T-helper 2 cell (primary cell): ENCODE results near the gene TSFM.

Experiments
- DNase-seq, 5 experiments: peaks; one replicate each; pipeline versions ENCODE4 v3.0.0 to v3.0.0-alpha.2; 2012 to 2022

The TSFM gene

GRCh38 chr12:57836442-57837375, 54.1 kb downstream of the TSFM start:
- peak in 2 of 5 experiments; percentile 39 to 62 for DNase-seq

DNA sequence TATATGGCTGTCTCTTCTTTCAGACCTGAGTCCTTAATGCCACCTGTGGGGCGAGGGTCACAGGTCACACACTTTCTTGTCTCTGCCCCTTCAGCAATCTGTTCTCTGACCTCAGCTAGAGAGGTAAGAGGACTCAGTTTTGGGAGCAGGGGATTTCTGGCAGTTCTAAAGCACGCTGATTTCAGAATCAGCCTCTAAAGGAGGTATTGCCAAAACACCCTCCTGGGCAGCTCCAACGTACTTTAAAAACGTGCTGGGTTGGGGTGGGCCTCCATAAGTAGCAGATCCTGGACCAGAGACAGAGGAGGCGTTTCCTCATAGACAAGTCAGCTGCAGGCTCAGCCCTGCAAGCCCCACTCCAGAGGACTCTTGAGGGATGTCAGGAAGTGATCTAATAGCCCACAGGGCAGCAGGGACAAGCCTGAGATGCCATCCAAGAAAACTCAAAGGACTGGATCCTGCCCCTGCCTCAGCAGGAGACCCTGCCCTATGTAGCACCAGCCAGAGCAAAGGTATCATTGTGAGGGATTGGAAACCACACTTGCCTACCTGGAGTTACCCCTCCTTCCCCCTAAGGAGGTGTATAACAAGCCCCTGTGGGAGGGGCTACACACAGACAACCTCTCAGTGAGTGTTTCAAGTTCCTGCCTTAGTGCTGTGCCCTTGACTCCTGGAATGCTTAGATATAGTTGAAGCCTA, 55.4 kb downstream of the TSFM start:
- peak in 2 of 5 experiments; percentile 17 to 18 for DNase-seq

- DNase-seq: peak in 1 of 5 experiments; percentile 82
These were observed 56.2 kb downstream of the TSFM start for GRCh38 chr12:57838594-57839302.

DNA sequence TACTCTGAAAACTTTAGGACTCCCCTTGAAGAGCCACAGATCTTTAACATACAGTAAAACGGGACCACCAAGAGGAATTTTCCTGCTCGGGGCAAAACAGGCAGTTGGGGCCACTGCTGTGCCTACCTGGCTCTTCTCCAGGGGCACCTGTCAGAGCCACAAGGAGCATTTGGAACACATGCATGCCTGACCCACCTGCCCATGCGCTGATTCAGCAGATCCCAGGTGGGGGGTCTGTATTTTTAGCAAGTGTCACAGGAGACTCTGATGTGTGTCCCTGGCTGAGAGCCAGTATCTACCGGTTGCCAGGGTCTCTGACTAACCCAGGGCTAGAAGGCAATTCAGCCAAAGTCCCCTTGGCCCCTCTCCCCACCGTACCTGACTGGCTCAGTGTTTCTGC, 57.4 kb downstream of the TSFM start:
- no peak for DNase-seq

GRCh38 chr12:57840726-57841125, 58.1 kb downstream of the TSFM start:
- DNase-seq: no peak

DNA sequence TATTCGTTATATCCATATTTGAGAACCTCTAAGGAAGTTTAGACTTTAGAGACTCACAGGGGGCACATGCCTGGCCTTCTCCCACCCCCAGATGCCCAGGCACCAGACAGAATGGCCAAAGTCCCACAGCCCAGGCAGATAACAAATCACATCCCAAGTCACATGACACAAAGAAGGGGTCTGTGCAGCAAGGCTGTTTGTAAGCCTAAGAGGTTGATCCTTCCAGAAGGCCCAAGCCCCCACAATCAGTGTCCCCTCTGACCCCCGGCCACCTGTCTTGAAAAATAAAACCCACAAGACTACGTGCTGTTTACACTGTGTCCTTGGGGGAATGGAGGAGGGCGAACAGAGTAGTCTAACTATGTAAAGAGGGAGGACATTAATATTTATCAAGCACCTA, 58.9 kb downstream of the TSFM start:
- DNase-seq: no peak

GRCh38 chr12:57842342-57843294, 60.0 kb downstream of the TSFM start:
- peak in 3 of 5 experiments; percentile 11 to 37 (median 26) for DNase-seq

- DNase-seq: peak in 1 of 5 experiments; percentile 17
These were observed 62.3 kb downstream of the TSFM start for GRCh38 chr12:57844709-57845477.

DNA sequence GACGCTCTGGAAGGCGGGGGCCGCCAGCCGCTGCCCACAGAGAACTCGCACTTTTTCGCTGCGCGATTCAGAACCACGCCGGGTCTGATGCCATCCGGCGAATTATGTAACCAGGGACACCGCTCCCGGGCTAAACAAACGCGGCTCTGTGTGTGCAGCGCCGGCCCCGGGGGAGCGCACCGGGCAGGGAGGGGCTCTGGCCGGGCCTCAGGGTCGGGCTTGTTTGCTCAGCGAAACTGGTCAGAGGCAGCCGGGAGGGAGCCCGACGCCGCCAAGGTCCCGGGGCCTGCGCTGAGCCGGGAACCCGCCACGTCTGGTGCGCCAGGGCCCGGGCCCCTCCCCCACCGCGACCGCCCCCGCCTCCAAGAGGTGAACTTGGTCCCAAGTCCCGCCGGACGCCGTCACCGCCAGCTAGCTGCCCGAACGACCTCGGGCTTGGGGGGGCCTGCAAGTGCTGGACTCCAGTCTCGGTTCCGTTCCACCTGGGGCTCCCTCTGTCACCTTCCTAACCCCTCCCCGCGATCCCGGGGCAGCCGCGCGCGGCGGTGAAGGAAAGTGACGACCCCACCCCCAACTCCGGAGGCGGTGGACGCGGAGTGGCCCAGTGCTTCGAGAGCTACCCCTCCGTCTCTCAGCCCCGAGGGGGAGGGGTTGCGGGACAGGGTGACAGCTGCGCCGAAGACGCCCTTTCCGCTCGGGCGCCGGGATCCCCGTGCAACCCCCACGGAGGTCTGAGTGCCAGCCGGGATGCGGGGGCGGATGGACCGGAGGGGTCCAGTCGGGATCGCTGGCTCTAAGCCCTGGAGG, 63.1 kb downstream of the TSFM start:
- peak; percentile 22 to 59 (median 45) for DNase-seq

DNA sequence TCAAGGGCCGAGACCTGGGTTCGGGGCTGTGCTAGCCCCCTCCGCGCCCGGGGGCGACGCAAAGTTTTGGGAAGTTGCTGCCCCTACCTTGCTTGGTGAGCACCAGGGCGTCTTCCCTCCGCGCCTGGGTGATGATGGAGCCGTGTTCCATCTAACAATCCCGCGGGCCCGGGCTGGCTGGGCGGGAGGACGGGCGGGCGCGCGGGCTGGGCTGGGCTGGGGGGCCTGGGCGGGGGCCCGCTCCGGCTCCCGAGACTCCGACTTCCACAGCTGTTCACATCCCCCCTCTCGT, 63.6 kb downstream of the TSFM start:
- no peak for DNase-seq

GRCh38 chr12:57846577-57847319, 64.2 kb downstream of the TSFM start, which contains the start of gene CTDSP2:
Gene CTDSP2 (minus strand): TSS chr12:57846729. CDS start chr12:57846435, 294 bp downstream.
- DNase-seq: peak; percentile 74 to 90 (median 83)
